GM12874 (cell line): ENCODE results near the gene SERINC2.

Experiments used
- TF ChIP-seq, protein P1 (sequence below): IDR thresholded peaks from 2 replicates; pipeline ENCODE4 v1.5.1; 2011; ENCODE audit warnings: low read depth, mild to moderate bottlenecking, control low read depth, low read length, moderate library complexity; ENCODE audit not compliant: insufficient read depth

SERINC2 gene

DNA sequence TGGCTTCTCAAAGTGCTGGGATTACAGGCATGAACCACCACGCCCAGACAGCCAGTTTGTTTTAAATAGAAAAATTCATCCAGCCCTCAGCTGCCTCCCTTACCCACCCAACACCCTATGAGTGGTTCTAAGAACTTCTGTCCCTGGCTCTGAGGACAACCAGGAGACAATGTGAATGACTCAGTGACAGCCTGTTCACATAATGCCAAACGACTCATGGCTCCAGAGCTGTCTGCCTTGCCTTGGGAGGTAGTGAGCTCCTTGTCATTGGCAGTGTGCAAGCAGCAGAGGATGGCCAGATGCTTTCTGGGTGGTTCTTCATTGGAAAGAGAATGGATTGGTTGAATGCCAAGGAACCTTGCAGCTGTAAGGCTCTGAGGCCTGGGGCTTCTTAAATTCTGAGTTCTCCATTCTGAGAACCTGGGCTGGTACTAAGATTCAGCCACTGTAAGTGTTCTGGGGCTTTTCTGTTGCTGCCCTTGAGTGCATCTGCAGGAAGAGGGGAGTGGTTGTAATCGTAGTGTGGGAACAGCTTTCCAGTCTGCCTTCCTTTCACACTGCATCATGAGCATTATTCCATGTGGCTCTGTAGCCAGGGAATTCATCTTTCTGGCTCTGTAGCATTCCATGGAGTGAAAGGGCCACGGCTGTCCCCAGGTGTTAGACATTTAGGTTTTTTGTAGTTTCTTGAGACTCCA lies 5.8 kb downstream of the SERINC2 start:
- TF ChIP-seq, protein P1, sequence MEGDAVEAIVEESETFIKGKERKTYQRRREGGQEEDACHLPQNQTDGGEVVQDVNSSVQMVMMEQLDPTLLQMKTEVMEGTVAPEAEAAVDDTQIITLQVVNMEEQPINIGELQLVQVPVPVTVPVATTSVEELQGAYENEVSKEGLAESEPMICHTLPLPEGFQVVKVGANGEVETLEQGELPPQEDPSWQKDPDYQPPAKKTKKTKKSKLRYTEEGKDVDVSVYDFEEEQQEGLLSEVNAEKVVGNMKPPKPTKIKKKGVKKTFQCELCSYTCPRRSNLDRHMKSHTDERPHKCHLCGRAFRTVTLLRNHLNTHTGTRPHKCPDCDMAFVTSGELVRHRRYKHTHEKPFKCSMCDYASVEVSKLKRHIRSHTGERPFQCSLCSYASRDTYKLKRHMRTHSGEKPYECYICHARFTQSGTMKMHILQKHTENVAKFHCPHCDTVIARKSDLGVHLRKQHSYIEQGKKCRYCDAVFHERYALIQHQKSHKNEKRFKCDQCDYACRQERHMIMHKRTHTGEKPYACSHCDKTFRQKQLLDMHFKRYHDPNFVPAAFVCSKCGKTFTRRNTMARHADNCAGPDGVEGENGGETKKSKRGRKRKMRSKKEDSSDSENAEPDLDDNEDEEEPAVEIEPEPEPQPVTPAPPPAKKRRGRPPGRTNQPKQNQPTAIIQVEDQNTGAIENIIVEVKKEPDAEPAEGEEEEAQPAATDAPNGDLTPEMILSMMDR, result no peak

- TF ChIP-seq, protein P1, result no peak
Measured at GRCh38 chr1:31420716-31421115, 7.7 kb downstream of the SERINC2 start.

DNA sequence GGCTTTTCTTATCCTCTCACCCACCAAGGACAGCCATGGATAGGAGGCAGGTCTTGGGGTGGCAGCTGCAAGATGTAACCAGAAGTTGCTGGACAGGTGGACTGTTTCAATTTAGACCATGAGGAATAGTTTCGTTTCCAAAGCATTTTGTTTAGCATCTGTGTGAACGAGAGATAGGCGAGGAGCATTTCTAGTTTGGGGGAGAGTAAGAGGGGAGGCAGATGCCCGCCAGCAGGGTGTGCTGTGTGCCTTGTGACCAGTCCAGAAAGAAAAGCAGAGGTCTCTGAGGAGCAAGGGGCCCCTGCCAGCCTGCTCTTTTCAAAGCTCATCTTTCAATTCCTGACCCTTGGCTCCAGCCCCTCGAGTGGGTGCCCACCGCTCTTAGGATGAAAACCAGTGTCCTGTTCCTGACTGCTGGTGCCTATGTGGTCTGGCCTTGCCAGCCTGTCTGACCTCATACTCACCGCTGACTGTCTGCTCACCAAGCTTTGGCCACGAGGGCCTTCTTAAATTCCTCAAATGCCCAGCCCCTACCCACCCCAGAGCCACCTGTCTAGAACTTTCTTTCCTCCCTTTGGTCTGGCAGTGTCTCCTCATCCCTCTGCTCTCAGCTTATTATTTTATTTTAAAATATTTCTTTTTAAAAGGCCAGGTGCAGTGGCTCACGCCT lies 8.5 kb downstream of the SERINC2 start:
- TF ChIP-seq, protein P1, result peak; percentile 74

- TF ChIP-seq, protein P1, result peak; percentile 91
Measured at GRCh38 chr1:31422505-31423319, 9.7 kb downstream of the SERINC2 start.

DNA sequence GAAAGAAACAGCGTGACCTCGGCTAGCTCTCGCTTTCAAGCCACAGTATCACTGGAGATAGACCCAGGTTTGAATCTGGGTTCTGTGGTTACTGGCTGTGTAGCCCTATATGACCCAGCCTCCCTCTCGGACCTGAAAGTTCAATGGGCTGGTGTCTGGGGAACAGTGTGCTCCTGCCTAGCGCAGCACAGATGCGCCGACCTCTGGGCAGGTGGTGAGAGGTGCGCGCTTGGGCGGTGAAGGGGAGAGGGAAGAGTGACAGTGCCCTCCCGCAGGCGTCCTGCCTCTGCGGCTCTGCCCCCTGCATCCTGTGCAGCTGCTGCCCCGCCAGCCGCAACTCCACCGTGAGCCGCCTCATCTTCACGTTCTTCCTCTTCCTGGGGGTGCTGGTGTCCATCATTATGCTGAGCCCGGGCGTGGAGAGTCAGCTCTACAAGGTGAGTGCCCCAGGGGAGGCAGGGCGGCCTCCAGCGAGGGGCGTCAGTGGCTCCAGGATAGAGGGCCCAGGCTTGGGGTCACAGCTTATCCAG lies 10.5 kb downstream of the SERINC2 start:
- TF ChIP-seq, protein P1, result no peak

- TF ChIP-seq, protein P1, result no peak
Measured at GRCh38 chr1:31424568-31424967, 11.6 kb downstream of the SERINC2 start.
